Measurements from ENCODE around the gene DDR1. TPM values are rescaled to one million over a fixed set of nuclear protein-coding genes. Genes with fewer than 3 reads are reported as not detected.
"Not testable (repeated sequence)": the region's sequence is repeated elsewhere in the genome, so short reads cannot be mapped to it uniquely, and the experiment has no call there.

The DDR1 gene
- total RNA-seq, 2 experiments from 2014 or later = 6.5 to 6.6 TPM

- Mint-ChIP-seq H3K27me3 (no peaks in the 10 kb centered on the region), H3K4me1 (ENCODE audit: low read depth) (no peaks in the 10 kb centered on the region), H3K27ac (no peak overlapping the region), H3K9me3 (peaks cover 1% of the 10 kb centered on the region), H3K36me3 (ENCODE audit: low read depth) (peaks cover 4% of the 10 kb centered on the region), H3K4me3 (no peak overlapping the region)
- H3K27ac ChIP-seq (ENCODE audit: low read depth in 1 of 2, low read length in 2 of 2) = no peak overlapping the region
- no peak for ATAC-seq (ENCODE audit: poor library complexity)
- H3K27me3 ChIP-seq (ENCODE audit: control insufficient read depth in 1 of 2, insufficient read depth in 2 of 2, low read length in 2 of 2) = no peaks in the 10 kb centered on the region
- DNase-seq = no peak
- H3K4me3 ChIP-seq (ENCODE audit: low read length) = no peak overlapping the region
- peaks cover 0 to 10% of the 10 kb centered on the region in 2 experiments for H3K9me3 ChIP-seq (ENCODE audit: control insufficient read depth in 1 of 2, insufficient read depth in 1 of 2, low read length in 2 of 2)
- H3K4me1 ChIP-seq (ENCODE audit: insufficient read depth, low read length) = no peaks in the 10 kb centered on the region
- no peaks in the 10 kb centered on the region for H3K36me3 ChIP-seq (ENCODE audit: insufficient read depth, low read length)
- ChIA-PET CTCF (no interaction called here), POLR2A (interaction anchor here (0.5 kb wide), 1 partner anchor 63 kb away, joined by 3 read pairs; no protein-coding TSS in a partner anchor)
- no peak for TF ChIP-seq CTCF (IDR thresholded peaks at IDR 0.05)
- intact Hi-C loops (cut with DNase I, micrococcal nuclease) = no loop called here
Measured at GRCh38 chr6:30862156-30862875, 22.0 kb upstream of the DDR1 start.

- intact Hi-C loops (cut with DNase I, micrococcal nuclease) = no loop called here
- Mint-ChIP-seq H3K4me1 (ENCODE audit: low read depth) (no peaks in the 10 kb centered on the region), H3K27ac (no peak overlapping the region), H3K27me3 (no peaks in the 10 kb centered on the region), H3K9me3 (peaks cover 7% of the 10 kb centered on the region), H3K4me3 (no peak overlapping the region), H3K36me3 (ENCODE audit: low read depth) (peaks cover 6% of the 10 kb centered on the region)
- ATAC-seq (ENCODE audit: poor library complexity) (no peak), DNase-seq (no peak)
- no peak overlapping the region for H3K27ac ChIP-seq (ENCODE audit: low read depth in 1 of 2, low read length in 2 of 2)
- H3K36me3 ChIP-seq (ENCODE audit: insufficient read depth, low read length) = no peaks in the 10 kb centered on the region
- no peaks in the 10 kb centered on the region for H3K27me3 ChIP-seq (ENCODE audit: control insufficient read depth in 1 of 2, insufficient read depth in 2 of 2, low read length in 2 of 2)
- TF ChIP-seq CTCF (IDR thresholded peaks at IDR 0.05) = no peak
- H3K4me1 ChIP-seq (ENCODE audit: insufficient read depth, low read length) = no peaks in the 10 kb centered on the region
- POLR2A ChIA-PET = no interaction called here
- CTCF ChIA-PET = no interaction called here
- H3K4me3 ChIP-seq (ENCODE audit: low read length) = no peak overlapping the region
- H3K9me3 ChIP-seq (ENCODE audit: control insufficient read depth in 1 of 2, insufficient read depth in 1 of 2, low read length in 2 of 2) = peaks cover 0 to 10% of the 10 kb centered on the region in 2 experiments
Measured at GRCh38 chr6:30864325-30864724, 20.0 kb upstream of the DDR1 start.

GRCh38 chr6:30869241-30869749 lies 15.0 kb upstream of the DDR1 start:
- H3K27me3 Mint-ChIP-seq; H3K4me3 Mint-ChIP-seq; H3K27me3 ChIP-seq (ENCODE audit: control insufficient read depth in 1 of 2, insufficient read depth in 2 of 2, low read length in 2 of 2); POLR2A ChIA-PET; H3K4me1 ChIP-seq (ENCODE audit: insufficient read depth, low read length); H3K4me3 ChIP-seq (ENCODE audit: low read length); H3K27ac ChIP-seq (ENCODE audit: low read depth in 1 of 2, low read length in 2 of 2); ATAC-seq (ENCODE audit: poor library complexity); CTCF ChIA-PET; intact Hi-C loops (cut with DNase I, micrococcal nuclease); H3K4me1 Mint-ChIP-seq (ENCODE audit: low read depth); DNase-seq; H3K36me3 ChIP-seq (ENCODE audit: insufficient read depth, low read length); H3K27ac Mint-ChIP-seq: not testable (repeated sequence)
- peaks cover 10% of the 10 kb centered on the region in 2 experiments for H3K9me3 ChIP-seq (ENCODE audit: control insufficient read depth in 1 of 2, insufficient read depth in 1 of 2, low read length in 2 of 2)
- H3K9me3 Mint-ChIP-seq = peaks cover 10% of the 10 kb centered on the region
- H3K36me3 Mint-ChIP-seq (ENCODE audit: low read depth) = peaks cover 18% of the 10 kb centered on the region

- Mint-ChIP-seq H3K36me3 (ENCODE audit: low read depth) (peaks cover 18% of the 10 kb centered on the region), H3K27me3 (no peaks in the 10 kb centered on the region), H3K27ac (no peak overlapping the region), H3K4me3 (no peak overlapping the region), H3K9me3 (peaks cover 10% of the 10 kb centered on the region), H3K4me1 (ENCODE audit: low read depth) (no peaks in the 10 kb centered on the region)
- no peaks in the 10 kb centered on the region for H3K4me1 ChIP-seq (ENCODE audit: insufficient read depth, low read length)
- no peaks in the 10 kb centered on the region for H3K36me3 ChIP-seq (ENCODE audit: insufficient read depth, low read length)
- ATAC-seq (ENCODE audit: poor library complexity) = no peak
- DNase-seq = no peak
- CTCF ChIA-PET = no interaction called here
- H3K9me3 ChIP-seq (ENCODE audit: control insufficient read depth in 1 of 2, insufficient read depth in 1 of 2, low read length in 2 of 2) = peaks cover 10% of the 10 kb centered on the region in 2 experiments
- H3K27ac ChIP-seq (ENCODE audit: low read depth in 1 of 2, low read length in 2 of 2) = no peak overlapping the region
- TF ChIP-seq CTCF (IDR thresholded peaks at IDR 0.05) = no peak
- intact Hi-C loops (cut with DNase I, micrococcal nuclease) = no loop called here
- POLR2A ChIA-PET = no interaction called here
- no peaks in the 10 kb centered on the region for H3K27me3 ChIP-seq (ENCODE audit: control insufficient read depth in 1 of 2, insufficient read depth in 2 of 2, low read length in 2 of 2)
- no peak overlapping the region for H3K4me3 ChIP-seq (ENCODE audit: low read length)
Measured at GRCh38 chr6:30870546-30870945, 13.8 kb upstream of the DDR1 start.
